DND-41 (cell line): ENCODE measurements around the gene REEP1.

Experiments used
- ATAC-seq: fragments of 200-7000 bp; cut with Tn5 transposase; 3 replicates; pipeline ENCODE4 v1.9.1; 2021; ENCODE audit warnings: low read depth; ENCODE audit not compliant: insufficient read depth
- DNase-seq: peaks from one replicate; pipeline ENCODE4 v3.0.0-alpha.2; 2020
- H2AFZ ChIP-seq: 2 replicates; pipeline ENCODE4 v1.6.0; 2012; ENCODE audit warnings: low read depth, low read length
- H3K27ac ChIP-seq: 2 replicates; pipeline ENCODE4 v1.5.1; 2012; ENCODE audit warnings: low read length, inconsistent platforms
- H3K27me3 ChIP-seq: fragments of 200-600 bp; sonication (generic); 2 replicates; pipeline ENCODE4 v1.6.0; 2012; ENCODE audit warnings: low read length, mild to moderate bottlenecking, inconsistent platforms; ENCODE audit not compliant: insufficient read depth, poor library complexity
- H3K36me3 ChIP-seq: 2 replicates; pipeline ENCODE4 v1.5.1; 2012; ENCODE audit warnings: low read length, inconsistent platforms; ENCODE audit not compliant: insufficient read depth
- H3K4me1 ChIP-seq: 2 replicates; pipeline ENCODE4 v1.5.1; 2012; ENCODE audit warnings: mild to moderate bottlenecking, low read length; ENCODE audit not compliant: insufficient read depth
- H3K4me2 ChIP-seq: 2 replicates; pipeline ENCODE4 v1.6.0; 2012; ENCODE audit warnings: mild to moderate bottlenecking, moderate library complexity, low read length, inconsistent platforms; ENCODE audit not compliant: insufficient read depth
- H3K4me3 ChIP-seq, 2 experiments: fragments of 200-600 bp in 1 of 2; shearing (Covaris generic) in 1 of 2; 2 replicates each; pipeline ENCODE4 v1.5.1; 2012 to 2016; ENCODE audit warnings: inconsistent platforms in 2 of 2, low read length in 2 of 2, mild to moderate bottlenecking in 2 of 2, low read depth in 1 of 2, moderate library complexity in 1 of 2
- H3K79me2 ChIP-seq: 2 replicates; pipeline ENCODE4 v1.6.0; 2012; ENCODE audit warnings: low read length, inconsistent platforms; ENCODE audit not compliant: insufficient read depth
- H3K9ac ChIP-seq: 2 replicates; pipeline ENCODE4 v1.6.0; 2012; ENCODE audit warnings: low read depth, mild to moderate bottlenecking, inconsistent platforms, low read length, moderate library complexity
- H3K9me3 ChIP-seq: 2 replicates; pipeline ENCODE4 v1.5.1; 2012; ENCODE audit warnings: low read length, moderate library complexity, mild to moderate bottlenecking, inconsistent platforms; ENCODE audit not compliant: insufficient read depth, severe bottlenecking
- H4K20me1 ChIP-seq: 2 replicates; pipeline ENCODE4 v1.6.0; 2012; ENCODE audit warnings: low read length; ENCODE audit not compliant: insufficient read depth
- EZH2 ChIP-seq: IDR thresholded peaks from 3 replicates; pipeline ENCODE4 v1.6.1; 2012; ENCODE audit warnings: borderline replicate concordance, low read depth, mild to moderate bottlenecking, moderate library complexity, low read length, inconsistent platforms; ENCODE audit not compliant: severe bottlenecking
- TF ChIP-seq, protein P1 (sequence below): IDR thresholded peaks from 2 replicates; pipeline ENCODE4 v1.5.1; 2012; ENCODE audit warnings: borderline replicate concordance, low read length, moderate library complexity, mild to moderate bottlenecking; ENCODE audit not compliant: poor library complexity, severe bottlenecking; ENCODE audit errors: extremely low read depth

Gene REEP1

GRCh38 chr2:86335865-86336674 is 1.4 kb downstream of the REEP1 start:
- H3K79me2 ChIP-seq = no peaks in the 10 kb centered on the region
- ATAC-seq (no peak), DNase-seq (no peak)
- H3K9ac ChIP-seq = no peak overlapping the region
- TF ChIP-seq, protein P1, sequence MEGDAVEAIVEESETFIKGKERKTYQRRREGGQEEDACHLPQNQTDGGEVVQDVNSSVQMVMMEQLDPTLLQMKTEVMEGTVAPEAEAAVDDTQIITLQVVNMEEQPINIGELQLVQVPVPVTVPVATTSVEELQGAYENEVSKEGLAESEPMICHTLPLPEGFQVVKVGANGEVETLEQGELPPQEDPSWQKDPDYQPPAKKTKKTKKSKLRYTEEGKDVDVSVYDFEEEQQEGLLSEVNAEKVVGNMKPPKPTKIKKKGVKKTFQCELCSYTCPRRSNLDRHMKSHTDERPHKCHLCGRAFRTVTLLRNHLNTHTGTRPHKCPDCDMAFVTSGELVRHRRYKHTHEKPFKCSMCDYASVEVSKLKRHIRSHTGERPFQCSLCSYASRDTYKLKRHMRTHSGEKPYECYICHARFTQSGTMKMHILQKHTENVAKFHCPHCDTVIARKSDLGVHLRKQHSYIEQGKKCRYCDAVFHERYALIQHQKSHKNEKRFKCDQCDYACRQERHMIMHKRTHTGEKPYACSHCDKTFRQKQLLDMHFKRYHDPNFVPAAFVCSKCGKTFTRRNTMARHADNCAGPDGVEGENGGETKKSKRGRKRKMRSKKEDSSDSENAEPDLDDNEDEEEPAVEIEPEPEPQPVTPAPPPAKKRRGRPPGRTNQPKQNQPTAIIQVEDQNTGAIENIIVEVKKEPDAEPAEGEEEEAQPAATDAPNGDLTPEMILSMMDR = no peak
- no peak for TF ChIP-seq EZH2
- no peaks in the 10 kb centered on the region for H4K20me1 ChIP-seq
- H3K4me3 ChIP-seq = no peak overlapping the region
- H3K9me3 ChIP-seq = peaks cover 2% of the 10 kb centered on the region
- no peaks in the 10 kb centered on the region for H3K36me3 ChIP-seq
- H3K4me1 ChIP-seq = no peaks in the 10 kb centered on the region
- no peak overlapping the region for H2AFZ ChIP-seq
- H3K27me3 ChIP-seq = peaks cover 12% of the 10 kb centered on the region
- H3K4me2 ChIP-seq = no peak overlapping the region
- H3K27ac ChIP-seq = no peak overlapping the region

DNA sequence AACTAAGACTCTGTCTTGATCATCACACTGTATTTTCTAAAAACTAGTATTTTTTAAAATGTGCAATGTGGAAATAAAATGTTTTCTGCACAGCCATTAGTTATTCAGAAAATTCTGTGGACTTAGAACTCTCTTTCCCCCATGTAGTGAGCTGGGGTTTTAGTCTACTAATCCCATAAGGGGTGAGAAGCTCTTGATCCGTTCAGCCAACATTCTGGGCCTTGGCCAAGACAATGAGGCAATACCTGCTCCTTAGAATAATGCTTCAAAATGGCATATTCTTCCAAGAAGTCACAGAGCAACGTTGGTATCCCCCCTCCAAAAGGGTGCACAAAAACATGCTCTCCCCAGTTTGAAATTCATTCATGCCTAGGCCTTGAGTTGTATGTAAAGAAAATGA is 4.0 kb downstream of the REEP1 start:
- H3K27me3 ChIP-seq = peaks cover 9% of the 10 kb centered on the region
- no peak overlapping the region for H3K9ac ChIP-seq
- H3K9me3 ChIP-seq = no peaks in the 10 kb centered on the region
- no peak overlapping the region for H3K4me2 ChIP-seq
- H3K4me3 ChIP-seq = no peak overlapping the region
- no peaks in the 10 kb centered on the region for H3K79me2 ChIP-seq
- no peaks in the 10 kb centered on the region for H4K20me1 ChIP-seq
- DNase-seq (no peak), ATAC-seq (no peak)
- no peak overlapping the region for H3K27ac ChIP-seq
- no peaks in the 10 kb centered on the region for H3K36me3 ChIP-seq
- no peaks in the 10 kb centered on the region for H3K4me1 ChIP-seq
- no peak overlapping the region for H2AFZ ChIP-seq
- TF ChIP-seq, protein P1 = no peak
- no peak for TF ChIP-seq EZH2

- TF ChIP-seq, protein P1 = no peak
- no peak for TF ChIP-seq EZH2
These were observed 4.8 kb downstream of the REEP1 start for GRCh38 chr2:86332654-86333053.

More at GRCh38 chr2:86332654-86333053, 4.8 kb downstream of the REEP1 start:
- Histone ChIP-seq H3K79me2 (no peaks in the 10 kb centered on the region), H3K27ac (no peak overlapping the region), H3K27me3 (peaks cover 3% of the 10 kb centered on the region), H3K9ac (no peak overlapping the region), H3K4me3 (no peak overlapping the region), H3K36me3 (no peaks in the 10 kb centered on the region), H3K4me2 (no peak overlapping the region), H2AFZ (no peak overlapping the region), H3K4me1 (no peaks in the 10 kb centered on the region), H4K20me1 (no peaks in the 10 kb centered on the region), H3K9me3 (no peaks in the 10 kb centered on the region)
- ATAC-seq (no peak), DNase-seq (no peak)
